SK-N-SH (cell line): Measurements from ENCODE around the gene PODN.

Source experiments
- CTCF ChIP-seq: fragments of 200-600 bp; sonication (generic); IDR thresholded peaks from 2 replicates; pipeline ENCODE4 v1.6.1; 2017; ENCODE audit warnings: antibody characterized with exemption, mild to moderate bottlenecking, moderate library complexity
- EP300 ChIP-seq, 2 experiments: IDR thresholded peaks; 2 replicates each; pipeline versions ENCODE4 v1.4.0 to v1.6.1; 2012; ENCODE audit warnings: borderline replicate concordance in 1 of 2, low read depth in 1 of 2, low read length in 1 of 2
- EZH2phosphoT487 ChIP-seq: fragments of 200-600 bp; sonication (generic); IDR thresholded peaks from 2 replicates; pipeline ENCODE4 v1.6.1; 2017; ENCODE audit warnings: low read depth, mixed run types, mild to moderate bottlenecking, antibody characterized with exemption, moderate library complexity, borderline replicate concordance

DNA sequence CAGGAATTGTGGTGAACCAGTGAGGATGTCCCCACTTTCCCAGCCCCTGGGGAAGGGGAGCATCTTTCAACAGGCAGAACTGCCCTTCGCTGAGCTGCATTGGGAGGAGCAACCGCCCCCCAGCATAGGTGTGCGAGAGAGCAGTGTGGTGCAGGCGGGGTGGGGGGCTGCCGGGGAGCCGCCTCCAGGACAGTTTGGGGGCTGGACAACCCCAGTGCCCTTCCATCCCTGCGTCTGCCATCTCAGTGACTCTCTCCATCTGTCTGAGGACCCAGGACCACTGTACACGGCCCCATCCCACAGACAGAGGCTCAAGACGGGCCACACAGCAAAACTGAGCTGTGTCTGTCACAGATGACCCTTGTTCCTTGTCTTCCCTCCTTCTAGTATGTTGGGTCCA, 14.2 kb downstream of the PODN start:
- no peak for TF ChIP-seq EP300 (IDR thresholded peaks at IDR 0.05; ENCODE audit: borderline replicate concordance in 1 of 2, low read depth in 1 of 2, low read length in 1 of 2)
- TF ChIP-seq EZH2phosphoT487 = no peak
- no peak for TF ChIP-seq CTCF
